HG03064 (cell line): ENCODE data around the gene RCOR1.
"Not testable (repeated sequence)": the region's sequence is repeated elsewhere in the genome, so short reads cannot be mapped to it uniquely, and the experiment has no call there.

ENCODE experiments used
- ATAC-seq: cut with Tn5 transposase; IDR thresholded peaks from one replicate; pipeline ENCODE4 v1.9.1; 2021; ENCODE audit warnings: low read depth; ENCODE audit not compliant: unreplicated experiment

The RCOR1 gene

GRCh38 chr14:102570334-102570995 is 22.0 kb upstream of the RCOR1 start:
- no peak for ATAC-seq

DNA sequence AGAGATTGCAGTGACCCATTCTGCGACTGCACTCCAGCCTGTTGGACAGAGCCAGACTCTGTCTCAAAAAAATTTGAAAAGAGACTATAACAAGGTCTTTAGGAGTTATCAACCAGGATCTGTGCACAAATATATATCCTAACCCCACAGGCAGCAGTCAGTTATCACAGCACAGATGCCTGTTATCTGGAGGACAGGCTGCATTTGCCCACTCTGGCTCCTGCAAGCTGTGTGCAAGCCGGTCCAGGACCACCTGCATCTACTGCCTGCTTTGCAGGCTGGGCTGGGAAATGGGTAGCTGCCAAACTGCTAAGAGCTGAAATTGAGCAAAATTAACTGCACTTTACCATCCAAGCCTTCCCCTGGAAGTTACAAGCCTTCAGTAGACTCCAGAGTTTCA is 21.4 kb upstream of the RCOR1 start:
- ATAC-seq = no peak

GRCh38 chr14:102571478-102572042 is 20.9 kb upstream of the RCOR1 start:
- no peak for ATAC-seq

- ATAC-seq = not testable (repeated sequence)
These were observed 19.3 kb upstream of the RCOR1 start for GRCh38 chr14:102573161-102573560.

GRCh38 chr14:102573591-102574046 is 18.8 kb upstream of the RCOR1 start:
- no peak for ATAC-seq

GRCh38 chr14:102574281-102575159 is 17.9 kb upstream of the RCOR1 start:
- ATAC-seq = no peak

DNA sequence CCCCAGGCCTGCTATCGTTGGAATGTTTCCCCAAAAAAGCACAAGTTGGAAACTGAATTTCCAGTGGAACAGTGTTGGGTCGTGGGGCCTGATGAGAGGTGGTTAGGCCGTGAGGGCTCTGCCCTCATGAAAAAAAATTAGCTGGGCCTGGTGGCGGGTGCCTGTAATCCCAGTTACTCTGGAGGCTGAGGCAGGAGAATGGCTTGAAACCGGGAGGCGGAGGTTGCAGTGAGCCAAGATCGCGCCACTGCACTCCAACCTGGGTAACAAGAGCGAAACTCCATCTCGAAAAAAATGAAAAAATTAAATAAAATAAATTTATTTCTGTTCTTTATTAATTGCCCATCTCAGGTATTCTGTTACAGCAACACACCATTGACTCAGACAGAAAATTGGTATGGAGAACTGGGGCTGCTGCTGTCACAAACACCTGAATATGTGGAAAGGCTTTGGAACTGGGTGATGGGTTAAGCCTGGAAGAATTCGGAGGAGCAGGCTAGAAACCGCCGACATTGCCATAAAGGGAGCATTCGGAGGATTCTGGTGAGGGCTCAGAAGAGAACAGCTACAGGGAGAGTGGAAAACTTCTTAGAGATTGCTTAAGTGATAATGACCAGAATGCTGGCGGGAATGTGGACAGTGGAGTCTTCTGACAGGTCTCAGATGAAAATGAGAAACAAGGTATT is 17.1 kb upstream of the RCOR1 start:
- ATAC-seq = no peak

DNA sequence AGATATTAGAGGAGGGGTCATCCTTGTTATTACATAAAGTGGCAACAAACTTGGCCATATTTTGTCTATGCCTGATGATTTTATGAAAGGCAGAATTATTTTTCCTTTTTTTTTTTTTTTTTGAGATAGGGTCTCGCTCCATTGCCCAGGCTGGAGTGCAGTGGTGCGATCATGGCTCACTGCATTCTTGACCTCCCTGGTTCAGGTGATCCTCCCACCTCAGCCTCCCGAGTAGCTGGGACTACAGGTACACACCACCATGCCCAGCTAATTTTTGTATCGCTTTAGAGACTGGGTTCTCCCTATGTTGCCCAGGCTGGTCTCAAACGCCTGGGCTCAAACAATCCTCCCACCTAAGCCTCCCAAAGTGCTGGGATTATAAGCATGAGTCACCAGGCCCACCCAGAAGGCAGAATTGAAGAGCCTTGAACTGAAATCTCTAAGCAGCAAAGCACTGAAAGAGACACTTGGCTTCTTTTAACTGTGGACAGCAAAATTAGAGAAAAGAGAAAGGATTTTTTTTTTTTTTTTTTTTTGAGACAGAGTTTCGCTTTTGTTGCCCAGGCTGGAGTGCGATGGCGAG is 16.5 kb upstream of the RCOR1 start:
- ATAC-seq = not testable (repeated sequence)

DNA sequence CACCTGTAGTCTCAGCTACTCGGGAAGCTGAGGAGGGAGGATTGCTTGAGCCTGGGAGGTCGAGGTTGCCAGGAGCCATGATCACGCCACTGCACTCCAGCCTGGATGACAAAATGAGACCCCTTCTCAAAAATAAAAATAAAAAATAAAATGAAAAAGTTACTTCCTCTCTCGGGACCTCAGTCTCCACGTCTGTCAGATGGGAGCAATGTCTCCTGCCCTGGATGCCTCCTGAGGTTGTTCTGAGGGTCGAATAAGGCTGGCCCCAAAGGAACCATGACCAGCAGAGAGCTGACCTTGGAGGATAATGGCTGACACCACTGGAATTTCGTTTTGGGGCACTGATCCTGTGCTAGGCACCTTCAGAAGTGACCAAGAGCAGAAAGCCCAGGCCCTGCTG is 13.6 kb upstream of the RCOR1 start:
- no peak for ATAC-seq

- ATAC-seq = no peak
These were observed 12.5 kb upstream of the RCOR1 start for GRCh38 chr14:102579696-102580549.

DNA sequence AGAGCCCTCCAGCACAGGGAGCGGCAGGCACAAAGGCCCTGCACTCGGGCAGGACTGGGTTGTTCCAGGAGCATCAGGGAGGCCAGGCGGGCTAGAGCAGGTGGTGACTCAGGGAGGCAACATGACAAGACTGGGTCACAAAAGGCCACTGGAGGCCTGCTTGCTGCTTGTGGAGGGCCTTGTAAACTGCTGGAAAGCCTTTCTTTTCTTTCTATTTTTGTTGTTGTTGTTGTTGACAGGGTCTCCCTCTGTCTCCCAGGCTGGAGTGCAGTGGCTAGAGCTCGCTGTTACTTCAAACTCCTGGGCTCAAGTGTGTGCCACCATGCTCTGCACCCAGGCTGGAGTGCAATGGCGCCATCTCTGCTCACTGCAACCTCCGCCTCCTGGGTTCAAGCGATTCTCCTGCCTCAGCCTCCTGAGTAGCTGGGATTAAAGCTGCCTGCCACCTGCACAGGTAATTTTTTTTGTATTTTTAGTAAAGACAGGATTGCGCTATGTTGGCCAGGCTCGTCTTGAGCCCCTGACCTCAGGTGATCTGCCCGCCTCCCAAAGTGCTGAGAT is 11.8 kb upstream of the RCOR1 start:
- no peak for ATAC-seq

- ATAC-seq = no peak
These were observed 11.3 kb upstream of the RCOR1 start for GRCh38 chr14:102581193-102581592.

- no peak for ATAC-seq
These were observed 8.7 kb upstream of the RCOR1 start for GRCh38 chr14:102583726-102584125.

DNA sequence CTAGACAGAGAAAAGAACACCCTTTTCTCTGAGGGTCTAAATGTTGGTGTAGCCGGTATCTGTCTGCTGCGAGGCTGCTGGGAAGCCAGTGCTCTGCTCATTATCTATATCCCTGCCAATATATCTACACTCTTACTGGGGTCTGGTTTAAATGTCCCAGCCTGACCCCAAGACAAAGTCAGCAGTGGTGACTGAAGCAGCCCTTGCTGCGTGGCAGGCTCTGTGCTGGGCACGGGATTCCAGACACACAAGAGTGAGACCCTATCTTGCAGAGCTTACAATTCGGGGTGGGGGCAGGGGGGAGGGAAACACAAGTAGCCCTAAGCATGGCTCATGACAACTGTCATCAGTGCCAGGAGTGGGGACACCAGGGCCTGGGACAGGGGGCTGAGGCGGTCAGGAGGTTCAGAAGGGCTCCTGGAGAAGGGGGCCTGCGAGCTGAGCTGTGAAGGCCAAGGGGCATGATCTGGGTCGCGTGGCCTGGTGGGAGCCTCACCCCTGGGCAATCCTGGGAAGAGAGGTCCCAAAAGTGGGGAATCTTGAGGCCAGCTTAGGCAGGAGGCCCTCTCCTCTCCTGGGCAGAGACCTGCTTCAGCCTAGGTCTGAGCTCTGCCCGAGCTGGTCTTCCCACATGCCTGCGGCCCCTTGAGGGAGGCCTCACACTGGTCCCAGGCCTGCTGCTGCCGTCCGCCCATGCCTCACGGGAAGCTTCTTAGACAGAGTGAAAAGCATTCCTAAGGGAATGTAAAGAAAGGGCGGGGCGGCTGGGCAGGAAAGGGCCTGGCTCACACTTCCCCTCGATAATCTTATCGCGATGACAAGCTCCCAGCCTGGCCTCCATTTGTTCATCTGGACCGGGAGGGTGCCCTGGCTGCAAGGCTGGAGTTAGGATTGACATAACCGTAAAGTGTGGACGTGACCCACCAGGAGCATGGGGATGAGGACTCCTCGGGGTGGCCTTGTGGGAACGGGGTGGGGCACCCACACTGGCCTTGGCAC is 7.3 kb upstream of the RCOR1 start:
- no peak for ATAC-seq

DNA sequence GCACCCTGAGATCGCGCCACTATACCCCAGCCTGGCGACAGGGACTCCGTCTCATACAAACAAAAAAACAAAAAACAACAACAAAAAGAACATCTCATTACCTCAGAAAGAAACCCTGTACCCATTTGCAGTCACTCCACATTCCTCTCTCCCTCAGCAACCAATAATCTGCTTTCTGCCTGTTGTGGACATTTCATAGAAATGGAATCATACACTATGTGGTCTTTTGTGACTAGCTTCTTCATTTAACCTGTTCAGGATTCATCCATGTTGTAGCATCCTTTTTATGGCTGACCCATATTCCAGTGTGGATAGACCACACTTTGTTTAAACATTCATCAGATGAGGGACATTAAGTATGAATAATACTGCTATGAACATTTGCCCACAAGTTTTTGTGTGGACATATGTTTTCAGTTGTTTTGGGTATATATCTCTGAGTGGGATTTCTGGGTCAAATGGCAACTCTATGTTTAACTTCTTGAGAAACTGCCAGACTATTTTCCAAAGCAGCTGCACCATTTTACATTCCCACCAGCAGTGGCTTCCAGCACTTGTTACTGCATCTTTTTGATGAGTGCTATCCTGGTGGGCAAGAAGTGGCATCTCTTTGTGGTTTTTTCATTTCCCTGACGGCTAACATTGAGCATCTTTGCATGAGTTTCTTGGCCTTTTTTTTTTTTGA is 5.9 kb upstream of the RCOR1 start:
- no peak for ATAC-seq

DNA sequence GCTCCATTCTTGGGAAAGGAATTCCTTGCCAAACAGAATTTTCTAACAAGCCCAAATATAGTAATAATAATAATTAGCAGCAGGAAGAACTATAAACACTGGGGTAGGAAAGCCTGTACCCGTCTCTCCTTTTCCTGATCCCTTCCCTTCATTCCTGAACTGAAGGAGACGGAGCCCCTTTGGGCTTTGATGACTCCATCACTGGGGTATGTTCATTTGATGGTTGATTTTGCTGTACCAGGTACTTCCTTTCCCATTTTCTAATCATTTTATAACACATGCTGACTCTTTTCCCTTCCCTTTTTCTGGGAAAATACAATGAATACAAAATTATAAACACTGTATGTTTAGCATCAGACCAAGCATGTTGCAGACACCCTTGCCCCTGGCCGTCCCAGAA is 3.6 kb upstream of the RCOR1 start:
- ATAC-seq = no peak

DNA sequence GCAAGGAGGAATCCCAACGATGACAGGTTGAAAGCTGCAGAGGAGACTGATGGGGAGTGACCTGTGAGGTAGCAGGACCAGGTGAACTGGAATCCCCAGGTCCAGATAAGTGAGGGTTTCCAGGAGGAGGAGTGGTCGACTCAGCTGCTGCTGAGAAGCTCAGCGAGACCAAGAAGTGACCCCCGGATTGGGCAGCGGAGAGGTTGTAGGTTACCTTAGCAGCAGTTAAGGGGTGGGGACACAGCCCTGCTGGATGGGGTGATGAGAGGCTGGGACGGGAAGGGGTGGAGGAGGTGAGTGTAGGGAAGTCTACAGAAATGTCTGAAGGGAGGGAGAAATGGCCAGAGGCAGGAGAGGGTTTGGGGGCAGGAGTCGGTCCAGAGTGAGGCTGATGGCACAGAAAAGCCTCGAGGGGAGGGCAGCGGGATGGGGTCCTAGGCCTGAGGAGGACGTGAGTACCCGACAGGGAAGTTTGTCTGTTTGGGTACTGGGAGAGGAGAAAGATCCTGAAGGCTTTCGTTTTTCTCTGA is 2.6 kb upstream of the RCOR1 start:
- ATAC-seq = no peak
